ENCODE data around the gene SLC66A2. TPM values are rescaled to one million over a fixed set of nuclear protein-coding genes. Genes with fewer than 3 reads are reported as not detected.

The SLC66A2 gene
- total RNA-seq, 2 donors from 2014 or later: 30.4 to 50.8 TPM

DNA sequence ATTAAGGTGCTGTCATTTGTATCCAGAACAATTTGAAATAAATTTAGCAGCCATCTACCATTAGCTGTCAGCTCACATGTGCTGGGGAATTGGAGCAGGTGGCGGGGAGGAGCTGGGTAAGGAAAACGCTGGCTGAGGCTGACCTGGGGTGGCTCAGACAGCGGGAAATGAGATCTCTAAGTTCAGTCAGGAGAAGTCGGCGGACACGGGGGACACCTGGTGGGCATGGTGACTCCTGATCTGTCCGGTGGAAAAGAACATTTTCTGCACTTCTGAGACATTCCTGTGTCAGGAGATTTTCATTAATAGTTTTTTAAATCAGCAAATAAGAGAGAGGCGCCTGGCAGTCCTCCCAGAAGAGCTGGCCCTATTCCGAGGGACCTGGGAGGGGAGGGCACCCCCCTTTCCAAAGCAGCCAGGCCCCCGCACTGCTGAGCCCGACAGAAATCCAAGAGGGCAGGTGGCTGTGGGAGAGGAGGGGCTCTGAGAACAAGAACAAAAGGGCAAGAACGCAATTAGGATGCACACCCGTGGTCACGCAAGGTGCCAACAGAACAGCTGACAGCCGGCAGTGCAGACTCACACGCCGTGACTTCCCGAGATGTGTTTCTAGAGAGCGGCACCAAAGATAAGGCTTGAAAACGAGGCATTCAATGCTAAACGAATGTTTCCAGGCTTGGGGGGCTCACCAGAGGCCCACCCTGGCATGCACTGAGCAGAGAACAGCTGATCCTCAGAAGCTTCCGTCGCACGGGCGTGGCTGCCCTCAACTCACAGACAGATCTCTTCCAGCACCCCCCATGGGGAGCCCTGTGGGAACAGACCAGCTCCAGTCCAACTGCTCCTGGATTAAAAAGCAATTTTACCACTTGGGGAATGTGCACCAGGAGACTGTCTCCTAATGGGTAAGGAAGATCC, 26.4 kb downstream of the SLC66A2 start:
- H3K4me3 ChIP-seq: no peak overlapping the region
- intact Hi-C loops (cut with DNase I): no loop called here

DNA sequence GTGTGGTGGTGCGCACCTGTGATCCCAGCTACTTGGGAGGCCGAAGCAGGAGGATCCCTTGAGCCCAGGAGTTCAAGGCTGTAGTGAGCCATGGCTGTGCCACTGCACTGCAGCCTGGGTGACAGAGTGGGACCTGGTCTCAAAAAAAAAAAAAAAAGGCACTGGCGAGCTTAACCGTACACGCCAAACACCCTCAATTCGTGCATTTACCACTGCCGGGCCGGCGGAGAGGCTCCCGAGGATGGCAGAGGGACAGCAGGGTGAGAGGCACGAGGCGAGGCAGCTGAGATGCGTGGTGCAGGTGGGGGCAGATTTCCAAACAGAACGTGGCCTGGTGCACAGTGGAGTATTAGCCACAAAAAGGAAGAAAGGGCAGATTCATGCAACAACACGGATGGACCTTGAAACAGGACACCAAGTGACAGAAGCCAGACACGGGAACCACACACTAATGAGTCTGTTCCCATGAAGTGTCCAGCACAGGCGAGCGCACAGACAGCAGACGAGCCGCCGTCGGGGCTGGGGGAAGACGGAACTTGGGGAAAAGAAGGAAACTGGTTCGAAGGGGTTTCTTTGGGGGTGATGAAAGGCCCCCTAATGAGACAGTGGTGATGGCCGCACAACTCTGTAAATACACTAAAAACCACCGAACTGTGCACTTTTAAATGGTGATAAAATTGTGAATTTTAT, 27.4 kb downstream of the SLC66A2 start:
- intact Hi-C loops (cut with DNase I): no loop called here
- DNase-seq (peak in 3 of 4 donors; percentile 1 to 14 (median 5)), ATAC-seq (no peak)
- Histone ChIP-seq H3K4me3 (no peak overlapping the region), H3K27me3 (no peaks in the 10 kb centered on the region), H3K4me1 (peaks cover 40% of the 10 kb centered on the region), H3K27ac (peak overlapping the region in 3 of 4 donors; percentile 59 to 91 (median 72)), H3K9me3 (peaks cover 0 to 5% (median 0%) of the 10 kb centered on the region in 3 donors), H3K36me3 (replicated peaks in 1 of 2; ENCODE audit: insufficient read depth in 1 of 2, low read depth in 2 of 2) (peaks cover 0 to 1% of the 10 kb centered on the region in 2 donors)
- TF ChIP-seq POLR2A (IDR thresholded peaks at IDR 0.05): no peak
- TF ChIP-seq, protein P1, sequence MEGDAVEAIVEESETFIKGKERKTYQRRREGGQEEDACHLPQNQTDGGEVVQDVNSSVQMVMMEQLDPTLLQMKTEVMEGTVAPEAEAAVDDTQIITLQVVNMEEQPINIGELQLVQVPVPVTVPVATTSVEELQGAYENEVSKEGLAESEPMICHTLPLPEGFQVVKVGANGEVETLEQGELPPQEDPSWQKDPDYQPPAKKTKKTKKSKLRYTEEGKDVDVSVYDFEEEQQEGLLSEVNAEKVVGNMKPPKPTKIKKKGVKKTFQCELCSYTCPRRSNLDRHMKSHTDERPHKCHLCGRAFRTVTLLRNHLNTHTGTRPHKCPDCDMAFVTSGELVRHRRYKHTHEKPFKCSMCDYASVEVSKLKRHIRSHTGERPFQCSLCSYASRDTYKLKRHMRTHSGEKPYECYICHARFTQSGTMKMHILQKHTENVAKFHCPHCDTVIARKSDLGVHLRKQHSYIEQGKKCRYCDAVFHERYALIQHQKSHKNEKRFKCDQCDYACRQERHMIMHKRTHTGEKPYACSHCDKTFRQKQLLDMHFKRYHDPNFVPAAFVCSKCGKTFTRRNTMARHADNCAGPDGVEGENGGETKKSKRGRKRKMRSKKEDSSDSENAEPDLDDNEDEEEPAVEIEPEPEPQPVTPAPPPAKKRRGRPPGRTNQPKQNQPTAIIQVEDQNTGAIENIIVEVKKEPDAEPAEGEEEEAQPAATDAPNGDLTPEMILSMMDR (IDR thresholded peaks at IDR 0.05): no peak
- 90 to 92% methylated on average over 26 of the region's 26 CpGs for WGBS, 2 donors

More for the DNA sequence above, 26.4 kb downstream of the SLC66A2 start:
- Histone ChIP-seq H3K9me3 (peaks cover 0 to 14% (median 0%) of the 10 kb centered on the region in 3 donors), H3K4me1 (peaks cover 40% of the 10 kb centered on the region), H3K27me3 (no peaks in the 10 kb centered on the region), H3K27ac (peak overlapping the region; percentile 69 to 91 (median 76)), H3K36me3 (replicated peaks in 1 of 2; ENCODE audit: insufficient read depth in 1 of 2, low read depth in 2 of 2) (no peaks in the 10 kb centered on the region)
- WGBS, 2 donors: 22 to 32% methylated on average over 22 to 25 of the region's 25 CpGs
- peak; percentile 85 to 94 (median 90) for DNase-seq
- TF ChIP-seq, protein P1 (IDR thresholded peaks at IDR 0.05): peak in 4 of 7 experiments; percentile 50 to 56 (median 54)
- TF ChIP-seq POLR2A (IDR thresholded peaks at IDR 0.05): peak in 1 of 3 donors; percentile 30
- ATAC-seq: peak; percentile 92

DNA sequence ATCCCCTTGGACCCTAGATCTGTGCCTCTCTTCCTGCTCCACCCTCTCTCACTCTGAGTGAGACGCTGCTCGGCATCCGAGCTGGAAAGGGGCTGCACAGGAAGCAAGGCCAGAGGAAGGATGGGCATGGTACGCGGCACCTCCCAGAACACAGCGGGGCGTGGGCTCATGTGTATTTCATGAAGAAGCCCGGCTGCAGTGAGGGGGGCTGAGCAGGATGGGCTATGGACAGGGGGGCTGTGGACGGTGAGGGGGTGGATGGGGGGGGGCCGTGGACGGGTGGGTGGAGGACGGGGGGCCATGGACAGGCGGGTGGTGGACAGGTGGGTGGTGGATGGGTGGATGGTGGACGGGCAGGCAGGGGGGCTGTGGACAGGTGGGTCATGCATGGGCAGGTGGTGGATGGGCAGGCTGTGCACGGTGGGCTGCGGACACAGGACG, 28.5 kb downstream of the SLC66A2 start:
- no peak overlapping the region for H3K27ac ChIP-seq
- peak in 3 of 4 donors; percentile 1 to 11 (median 3) for DNase-seq
- WGBS, 2 donors: 86 to 98% methylated on average over 10 to 17 of the region's 17 CpGs
- H3K36me3 ChIP-seq (replicated peaks in 1 of 2; ENCODE audit: insufficient read depth in 1 of 2, low read depth in 2 of 2): peaks cover 0 to 2% of the 10 kb centered on the region in 2 donors
- intact Hi-C loops (cut with DNase I): no loop called here
- H3K27me3 ChIP-seq: no peaks in the 10 kb centered on the region
- ATAC-seq: no peak
- H3K4me1 ChIP-seq: peaks cover 40% of the 10 kb centered on the region
- no peak overlapping the region for H3K4me3 ChIP-seq
- H3K9me3 ChIP-seq: no peaks in the 10 kb centered on the region
- TF ChIP-seq POLR2A (IDR thresholded peaks at IDR 0.05): no peak
- TF ChIP-seq, protein P1 (IDR thresholded peaks at IDR 0.05): no peak

DNA sequence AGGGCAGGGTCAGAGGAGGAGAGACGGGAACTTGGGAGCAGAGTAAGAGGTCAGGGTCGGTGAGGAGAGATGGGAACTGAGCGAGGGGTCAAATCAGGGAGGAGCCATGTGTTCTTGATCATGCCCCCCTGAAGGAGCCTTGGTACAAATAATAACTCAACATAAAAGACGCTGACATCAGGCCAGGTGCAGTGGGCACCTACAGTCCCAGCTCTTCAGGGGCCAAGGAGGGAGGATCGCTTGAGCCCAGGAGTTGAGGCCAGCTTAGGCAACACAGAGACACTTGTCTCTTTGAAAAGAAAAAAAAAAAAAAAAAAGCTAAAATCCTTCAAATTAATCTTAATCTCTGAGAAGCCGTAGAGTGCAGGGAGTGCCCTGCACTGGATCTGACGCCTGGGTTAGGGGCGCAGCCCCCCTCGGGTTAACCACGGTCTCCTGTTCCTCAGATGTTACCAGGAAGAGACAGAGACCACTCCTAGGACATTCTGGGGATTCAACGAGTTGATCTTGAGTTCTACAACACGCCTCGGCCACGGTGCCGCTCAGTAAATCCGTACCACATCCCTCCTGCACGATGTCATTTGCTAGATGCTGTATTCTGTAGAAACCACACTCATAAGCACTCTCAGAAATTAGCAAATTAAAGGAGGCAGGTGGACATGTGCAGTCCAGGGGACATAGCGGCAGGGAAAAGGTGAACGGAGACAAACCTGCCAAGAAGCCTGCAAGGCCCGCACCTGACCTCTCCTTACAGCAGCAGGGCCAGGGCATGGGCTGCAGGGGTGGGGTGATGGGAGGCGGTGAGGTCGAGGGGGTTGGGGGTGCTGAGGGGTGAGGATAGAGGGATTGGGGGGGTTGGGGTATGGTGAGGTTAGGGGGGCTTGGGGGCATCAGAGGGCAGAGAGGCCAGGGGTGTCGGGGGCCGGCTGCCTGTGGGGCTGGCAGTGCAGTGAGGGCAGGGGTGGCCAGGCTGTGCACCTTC, 29.2 kb downstream of the SLC66A2 start:
- H3K4me1 ChIP-seq: peaks cover 37% of the 10 kb centered on the region
- no peak overlapping the region for H3K27ac ChIP-seq
- no peak overlapping the region for H3K4me3 ChIP-seq
- 95 to 96% methylated on average over 22 to 24 of the region's 24 CpGs for WGBS, 2 donors
- TF ChIP-seq, protein P1 (IDR thresholded peaks at IDR 0.05): no peak
- TF ChIP-seq POLR2A (IDR thresholded peaks at IDR 0.05): no peak
- DNase-seq (peak in 3 of 4 donors; percentile 0 to 8 (median 3)), ATAC-seq (no peak)
- H3K9me3 ChIP-seq: no peaks in the 10 kb centered on the region
- intact Hi-C loops (cut with DNase I): no loop called here
- no peaks in the 10 kb centered on the region for H3K27me3 ChIP-seq
- peaks cover 0 to 2% of the 10 kb centered on the region in 2 donors for H3K36me3 ChIP-seq (replicated peaks in 1 of 2; ENCODE audit: insufficient read depth in 1 of 2, low read depth in 2 of 2)
